ENCODE measurements around the gene HLA-DQA1. TPM values are rescaled to one million over a fixed set of nuclear protein-coding genes. Genes with fewer than 3 reads are reported as not detected.
"Not testable (repeated sequence)": the region's sequence is repeated elsewhere in the genome, so short reads cannot be mapped to it uniquely, and the experiment has no call there.

HLA-DQA1 gene
- total and polyA plus RNA-seq, 10 donors, result 19.1 to 441 (median 228) TPM

DNA sequence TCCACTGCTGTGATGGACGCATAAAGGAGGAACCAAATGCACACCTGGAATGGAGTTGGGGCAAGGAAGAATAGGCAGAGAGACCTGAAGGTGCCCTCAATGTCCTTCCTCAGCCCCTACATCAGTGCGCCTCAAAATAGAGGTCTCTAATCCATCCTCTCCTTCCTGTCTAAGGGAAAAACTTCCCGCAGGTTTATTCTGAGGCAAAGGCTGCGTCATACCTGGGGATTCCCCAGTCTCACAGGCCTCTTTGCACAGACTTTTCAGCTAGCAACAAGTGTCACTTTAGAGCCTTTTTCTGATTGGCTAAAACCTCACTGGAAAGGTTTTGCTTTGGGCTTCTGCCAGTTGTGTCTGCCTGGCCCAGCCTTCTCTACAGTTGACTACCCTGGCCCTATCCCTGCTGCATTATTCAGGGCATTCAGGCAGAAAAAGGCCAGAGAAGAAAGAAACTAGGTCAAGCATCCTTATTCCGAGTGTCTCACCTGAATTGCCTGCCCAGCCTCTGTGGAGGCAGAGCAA is 31.1 kb downstream of the HLA-DQA1 start:
- WGBS, 5 donors, result 11 to 23% (median 15%) methylated on average over 5 of the region's 5 CpGs
- Histone ChIP-seq H3K36me3 (no peaks in the 10 kb centered on the region), H3K27me3 (replicated peaks in 1 of 7) (no peaks in the 10 kb centered on the region), H3K4me1 (peaks cover 0 to 28% (median 4%) of the 10 kb centered on the region in 6 donors), H3K27ac (peak overlapping the region; percentile 36 to 89 (median 75)), H3K9me3 (peaks cover 0 to 20% (median 3%) of the 10 kb centered on the region in 8 donors), H3K4me3 (no peak overlapping the region)
- TF ChIP-seq POLR2A (IDR thresholded peaks at IDR 0.05) (peak in 1 of 3 donors; percentile 88), POLR2AphosphoS5 (IDR thresholded peaks at IDR 0.05) (peak in 2 of 3 donors; percentile 56 to 91)
- TF ChIP-seq, protein P1, sequence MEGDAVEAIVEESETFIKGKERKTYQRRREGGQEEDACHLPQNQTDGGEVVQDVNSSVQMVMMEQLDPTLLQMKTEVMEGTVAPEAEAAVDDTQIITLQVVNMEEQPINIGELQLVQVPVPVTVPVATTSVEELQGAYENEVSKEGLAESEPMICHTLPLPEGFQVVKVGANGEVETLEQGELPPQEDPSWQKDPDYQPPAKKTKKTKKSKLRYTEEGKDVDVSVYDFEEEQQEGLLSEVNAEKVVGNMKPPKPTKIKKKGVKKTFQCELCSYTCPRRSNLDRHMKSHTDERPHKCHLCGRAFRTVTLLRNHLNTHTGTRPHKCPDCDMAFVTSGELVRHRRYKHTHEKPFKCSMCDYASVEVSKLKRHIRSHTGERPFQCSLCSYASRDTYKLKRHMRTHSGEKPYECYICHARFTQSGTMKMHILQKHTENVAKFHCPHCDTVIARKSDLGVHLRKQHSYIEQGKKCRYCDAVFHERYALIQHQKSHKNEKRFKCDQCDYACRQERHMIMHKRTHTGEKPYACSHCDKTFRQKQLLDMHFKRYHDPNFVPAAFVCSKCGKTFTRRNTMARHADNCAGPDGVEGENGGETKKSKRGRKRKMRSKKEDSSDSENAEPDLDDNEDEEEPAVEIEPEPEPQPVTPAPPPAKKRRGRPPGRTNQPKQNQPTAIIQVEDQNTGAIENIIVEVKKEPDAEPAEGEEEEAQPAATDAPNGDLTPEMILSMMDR (IDR thresholded peaks at IDR 0.05 in 8 of 11, conservative IDR thresholded peaks at IDR 0.05 in 3 of 11), result no peak
- peak; percentile 84 for DNase-seq
- intact Hi-C loops (cut with DNase I; ENCODE audit: low total_unique reads), result no loop called here

DNA sequence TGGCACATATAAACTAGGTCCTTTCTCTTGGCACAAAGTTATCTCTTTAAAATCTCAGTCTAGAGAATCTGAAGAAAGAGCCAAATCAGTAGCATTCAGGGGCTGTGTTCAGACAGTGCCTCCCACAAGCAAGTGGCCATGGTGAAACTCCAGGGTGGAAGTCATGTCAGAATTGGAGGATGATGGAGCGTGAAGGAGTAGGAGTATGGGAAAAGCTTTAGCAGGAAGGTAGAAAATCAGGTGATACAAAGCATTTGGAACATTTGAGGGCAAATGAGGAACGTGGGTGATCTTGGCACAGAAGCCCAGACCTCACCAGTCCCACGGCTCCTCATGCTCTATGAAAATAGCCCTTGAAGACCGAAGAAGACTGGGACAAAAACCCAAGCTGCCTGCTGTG is 32.0 kb downstream of the HLA-DQA1 start:
- no peaks in the 10 kb centered on the region for H3K36me3 ChIP-seq
- no peak for DNase-seq
- H3K4me3 ChIP-seq, result no peak overlapping the region
- peak overlapping the region in 7 of 8 donors; percentile 9 to 89 (median 80) for H3K27ac ChIP-seq
- peaks cover 0 to 28% (median 4%) of the 10 kb centered on the region in 6 donors for H3K4me1 ChIP-seq
- WGBS, 5 donors, result 46 to 85% (median 81%) methylated on average over 4 of the region's 4 CpGs
- H3K9me3 ChIP-seq, result peaks cover 0 to 29% (median 3%) of the 10 kb centered on the region in 8 donors
- H3K27me3 ChIP-seq (replicated peaks in 1 of 7), result no peaks in the 10 kb centered on the region
- TF ChIP-seq POLR2A (IDR thresholded peaks at IDR 0.05) (no peak), POLR2AphosphoS5 (IDR thresholded peaks at IDR 0.05) (no peak)
- TF ChIP-seq, protein P1 (IDR thresholded peaks at IDR 0.05 in 8 of 11, conservative IDR thresholded peaks at IDR 0.05 in 3 of 11), result no peak
- intact Hi-C loops (cut with DNase I; ENCODE audit: low total_unique reads), result no loop called here

DNA sequence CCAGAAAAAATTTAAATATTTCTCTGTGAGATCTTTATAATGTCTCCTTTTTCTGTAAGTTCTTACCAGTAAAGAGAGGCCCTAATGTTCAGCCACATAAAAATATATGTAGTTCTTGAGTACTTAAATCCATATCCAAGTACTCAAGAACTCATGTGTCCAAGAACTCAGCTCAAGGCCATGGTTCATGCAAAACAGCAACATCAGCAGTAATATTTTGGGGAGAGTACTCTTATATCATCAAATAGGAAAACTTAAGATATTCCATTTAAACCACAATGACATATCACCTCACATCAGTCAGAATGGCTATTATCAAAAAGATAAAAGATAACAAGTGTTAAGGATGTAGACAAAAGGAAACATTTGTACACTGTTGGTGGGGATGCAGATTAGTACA is 32.7 kb downstream of the HLA-DQA1 start:
- H3K4me1 ChIP-seq, result peaks cover 0 to 28% (median 4%) of the 10 kb centered on the region in 6 donors
- TF ChIP-seq, protein P1 (IDR thresholded peaks at IDR 0.05 in 8 of 11, conservative IDR thresholded peaks at IDR 0.05 in 3 of 11), result no peak
- TF ChIP-seq POLR2AphosphoS5 (IDR thresholded peaks at IDR 0.05) (no peak), POLR2A (IDR thresholded peaks at IDR 0.05) (no peak)
- intact Hi-C loops (cut with DNase I; ENCODE audit: low total_unique reads), result no loop called here
- H3K27ac ChIP-seq, result peak overlapping the region in 5 of 8 donors; percentile 71 to 89 (median 81)
- H3K9me3 ChIP-seq, result peaks cover 0 to 31% (median 3%) of the 10 kb centered on the region in 8 donors
- no peak for DNase-seq
- H3K27me3 ChIP-seq (replicated peaks in 1 of 7), result no peaks in the 10 kb centered on the region
- no peaks in the 10 kb centered on the region for H3K36me3 ChIP-seq
- H3K4me3 ChIP-seq, result no peak overlapping the region

DNA sequence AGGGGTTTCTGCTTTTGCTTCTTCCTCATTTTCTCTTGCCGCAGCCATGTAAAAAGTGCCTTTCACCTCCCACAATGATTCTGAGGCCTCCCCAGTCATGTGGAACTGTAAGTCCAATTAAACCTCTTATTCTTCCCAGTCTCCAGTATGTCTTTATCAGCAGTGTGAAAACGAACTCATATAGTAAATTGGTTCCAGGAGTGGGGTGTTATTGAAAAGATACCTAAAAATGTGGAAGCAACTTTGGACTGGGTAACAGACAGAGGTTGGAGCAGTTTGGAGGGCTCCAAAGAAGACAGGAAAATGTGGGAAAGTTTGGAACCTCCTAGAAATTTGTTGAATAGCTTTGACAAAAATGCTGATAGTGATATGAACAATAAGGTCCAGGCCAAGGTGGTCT is 34.7 kb downstream of the HLA-DQA1 start:
- H3K27me3 ChIP-seq (replicated peaks in 1 of 7); H3K4me3 ChIP-seq; H3K36me3 ChIP-seq; H3K27ac ChIP-seq; intact Hi-C loops (cut with DNase I; ENCODE audit: low total_unique reads); DNase-seq: not testable (repeated sequence)
- Histone ChIP-seq H3K4me1 (peaks cover 0 to 28% (median 4%) of the 10 kb centered on the region in 6 donors), H3K9me3 (peaks cover 0 to 34% (median 3%) of the 10 kb centered on the region in 8 donors)
- 26 to 80% (median 62%) methylated on average over 2 of the region's 2 CpGs for WGBS, 5 donors

DNA sequence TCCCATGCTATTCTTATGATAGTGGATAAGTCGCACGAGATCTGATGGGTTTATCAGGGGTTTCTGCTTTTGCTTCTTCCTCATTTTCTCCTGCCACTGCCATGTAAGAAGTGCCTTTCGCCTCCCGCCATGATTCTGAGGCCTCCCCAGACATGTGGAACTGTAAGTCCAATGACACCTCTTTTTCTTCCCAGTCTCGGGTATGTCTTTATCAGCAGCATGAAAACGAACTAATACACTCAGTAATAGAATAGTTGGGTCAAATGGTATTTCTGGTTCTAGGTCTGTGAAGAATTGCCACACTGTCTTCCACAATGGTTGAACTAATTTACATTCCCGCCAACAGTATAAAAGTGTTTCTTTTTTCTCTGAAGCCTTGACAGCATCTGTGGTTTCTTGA is 36.9 kb downstream of the HLA-DQA1 start:
- H3K27me3 ChIP-seq (replicated peaks in 1 of 7); DNase-seq; H3K4me3 ChIP-seq; H3K36me3 ChIP-seq; H3K27ac ChIP-seq; intact Hi-C loops (cut with DNase I; ENCODE audit: low total_unique reads): not testable (repeated sequence)
- peaks cover 0 to 11% (median 0%) of the 10 kb centered on the region in 6 donors for H3K4me1 ChIP-seq
- peaks cover 0 to 48% (median 3%) of the 10 kb centered on the region in 8 donors for H3K9me3 ChIP-seq
- WGBS, 5 donors, result 80 to 96% (median 88%) methylated on average over 7 of the region's 7 CpGs
